ENCODE measurements around the gene INPP4A. TPM values are rescaled to one million over a fixed set of nuclear protein-coding genes. Genes with fewer than 3 reads are reported as not detected.

INPP4A gene
- total and polyA plus RNA-seq, 3 experiments from 2014 or later, result 41.0 to 61.4 (median 46.9) TPM

- no peak overlapping the region for H3K27ac ChIP-seq (ENCODE audit: low read depth, low read length)
- Mint-ChIP-seq H3K36me3 (peaks cover 0 to 7% (median 6%) of the 10 kb centered on the region in 3 donors), H3K27me3 (peaks cover 0 to 2% of the 10 kb centered on the region in 2 donors), H3K9me3 (peaks cover 0 to 2% (median 0%) of the 10 kb centered on the region in 5 donors), H3K4me1 (peaks cover 89 to 98% (median 97%) of the 10 kb centered on the region in 3 donors), H3K27ac (peak overlapping the region; percentile 83 to 98 (median 94)), H3K4me3 (peak overlapping the region; percentile 15 to 85 (median 63))
- no peaks in the 10 kb centered on the region for H3K36me3 ChIP-seq (ENCODE audit: insufficient read depth, low read length)
- ChIA-PET CTCF (interaction anchor here (6.5 kb wide), 1 partner anchor 17 kb away, joined by 48 read pairs; no protein-coding TSS in a partner anchor), POLR2A (interaction anchor here (0.6 kb wide), 1 partner anchor 68 kb away, joined by 5 read pairs; no protein-coding TSS in a partner anchor)
- H3K4me1 ChIP-seq (ENCODE audit: insufficient read depth, low read length), result peaks cover 98% of the 10 kb centered on the region
- DNase-seq, result no peak
- no peaks in the 10 kb centered on the region for H3K27me3 ChIP-seq (ENCODE audit: insufficient read depth, low read length, poor library complexity, severe bottlenecking)
- H3K4me3 ChIP-seq (ENCODE audit: low read length), result peak overlapping the region; percentile 36
- H3K9me3 ChIP-seq (ENCODE audit: low read length), result no peaks in the 10 kb centered on the region
Observed at GRCh38 chr2:98468621-98469236, 24.1 kb downstream of the INPP4A start.

GRCh38 chr2:98469862-98470544 lies 25.3 kb downstream of the INPP4A start:
- Histone ChIP-seq H3K4me3 (ENCODE audit: low read length) (no peak overlapping the region), H3K9me3 (ENCODE audit: low read length) (no peaks in the 10 kb centered on the region), H3K36me3 (ENCODE audit: insufficient read depth, low read length) (no peaks in the 10 kb centered on the region), H3K27me3 (ENCODE audit: insufficient read depth, low read length, poor library complexity, severe bottlenecking) (no peaks in the 10 kb centered on the region), H3K4me1 (ENCODE audit: insufficient read depth, low read length) (peaks cover 98% of the 10 kb centered on the region), H3K27ac (ENCODE audit: low read depth, low read length) (no peak overlapping the region)
- Mint-ChIP-seq H3K4me1 (peaks cover 88 to 98% (median 97%) of the 10 kb centered on the region in 3 donors), H3K9me3 (peaks cover 0 to 2% (median 0%) of the 10 kb centered on the region in 5 donors), H3K4me3 (peak overlapping the region in 6 of 7 donors; percentile 28 to 75 (median 53)), H3K27me3 (peaks cover 0 to 2% of the 10 kb centered on the region in 2 donors), H3K27ac (peak overlapping the region; percentile 78 to 96 (median 94)), H3K36me3 (peaks cover 0 to 8% (median 6%) of the 10 kb centered on the region in 3 donors)
- ChIA-PET POLR2A (no interaction called here), CTCF (interaction anchor here (1.3 to 1.4 kb wide), 2 partner anchors 18 to 23 kb away, joined by 4 to 6 read pairs; no protein-coding TSS in a partner anchor)
- no peak for DNase-seq

GRCh38 chr2:98470851-98471255 lies 26.2 kb downstream of the INPP4A start:
- Histone ChIP-seq H3K9me3 (ENCODE audit: low read length) (no peaks in the 10 kb centered on the region), H3K27ac (ENCODE audit: low read depth, low read length) (no peak overlapping the region), H3K36me3 (ENCODE audit: insufficient read depth, low read length) (no peaks in the 10 kb centered on the region), H3K27me3 (ENCODE audit: insufficient read depth, low read length, poor library complexity, severe bottlenecking) (no peaks in the 10 kb centered on the region), H3K4me3 (ENCODE audit: low read length) (no peak overlapping the region), H3K4me1 (ENCODE audit: insufficient read depth, low read length) (peaks cover 99% of the 10 kb centered on the region)
- ChIA-PET POLR2A (interaction anchor here (1.1 kb wide), 1 partner anchor 9 kb away, joined by 3 read pairs; no protein-coding TSS in a partner anchor), CTCF (interaction anchor here (0.7 to 1.6 kb wide), 4 partner anchors 10 to 24 kb away, joined by 3 to 6 read pairs (median 4); no protein-coding TSS in a partner anchor)
- H3K27ac Mint-ChIP-seq, result peak overlapping the region; percentile 78 to 96 (median 92)
- peaks cover 0 to 9% (median 6%) of the 10 kb centered on the region in 3 donors for H3K36me3 Mint-ChIP-seq
- peaks cover 0 to 2% of the 10 kb centered on the region in 2 donors for H3K27me3 Mint-ChIP-seq
- peaks cover 0 to under 1% (median 0%) of the 10 kb centered on the region in 5 donors for H3K9me3 Mint-ChIP-seq
- H3K4me1 Mint-ChIP-seq, result peaks cover 88 to 98% (median 97%) of the 10 kb centered on the region in 3 donors
- H3K4me3 Mint-ChIP-seq, result peak overlapping the region; percentile 40 to 86 (median 69)
- no peak for DNase-seq

- Histone ChIP-seq H3K36me3 (ENCODE audit: insufficient read depth, low read length) (no peaks in the 10 kb centered on the region), H3K27ac (ENCODE audit: low read depth, low read length) (no peak overlapping the region), H3K27me3 (ENCODE audit: insufficient read depth, low read length, poor library complexity, severe bottlenecking) (no peaks in the 10 kb centered on the region), H3K4me1 (ENCODE audit: insufficient read depth, low read length) (peaks cover 99% of the 10 kb centered on the region), H3K9me3 (ENCODE audit: low read length) (no peaks in the 10 kb centered on the region), H3K4me3 (ENCODE audit: low read length) (no peak overlapping the region)
- ChIA-PET POLR2A (interaction anchor here (1.1 kb wide), 1 partner anchor 8 kb away, joined by 3 read pairs; no protein-coding TSS in a partner anchor), CTCF (interaction anchor here (0.6 to 1.6 kb wide), 7 partner anchors 9 to 25 kb away, joined by 3 to 6 read pairs (median 4); no protein-coding TSS in a partner anchor)
- no peaks in the 10 kb centered on the region for H3K9me3 Mint-ChIP-seq
- peaks cover 0 to 9% (median 6%) of the 10 kb centered on the region in 3 donors for H3K36me3 Mint-ChIP-seq
- H3K4me1 Mint-ChIP-seq, result peaks cover 86 to 98% (median 97%) of the 10 kb centered on the region in 3 donors
- peak overlapping the region; percentile 78 to 96 (median 92) for H3K27ac Mint-ChIP-seq
- no peak for DNase-seq
- H3K4me3 Mint-ChIP-seq, result peak overlapping the region; percentile 40 to 86 (median 78)
- H3K27me3 Mint-ChIP-seq, result peaks cover 0 to 2% of the 10 kb centered on the region in 2 donors
Observed at GRCh38 chr2:98471402-98472131, 26.9 kb downstream of the INPP4A start.

- Histone ChIP-seq H3K9me3 (ENCODE audit: low read length) (no peaks in the 10 kb centered on the region), H3K4me3 (ENCODE audit: low read length) (no peak overlapping the region), H3K27ac (ENCODE audit: low read depth, low read length) (no peak overlapping the region), H3K4me1 (ENCODE audit: insufficient read depth, low read length) (peaks cover 99% of the 10 kb centered on the region), H3K27me3 (ENCODE audit: insufficient read depth, low read length, poor library complexity, severe bottlenecking) (no peaks in the 10 kb centered on the region), H3K36me3 (ENCODE audit: insufficient read depth, low read length) (no peaks in the 10 kb centered on the region)
- DNase-seq, result no peak
- Mint-ChIP-seq H3K9me3 (no peaks in the 10 kb centered on the region), H3K4me1 (peaks cover 86 to 98% (median 97%) of the 10 kb centered on the region in 3 donors), H3K4me3 (peak overlapping the region; percentile 44 to 80 (median 64)), H3K27ac (peak overlapping the region; percentile 78 to 94 (median 92)), H3K36me3 (peaks cover 0 to 12% (median 6%) of the 10 kb centered on the region in 3 donors), H3K27me3 (peaks cover 0 to 2% of the 10 kb centered on the region in 2 donors)
- ChIA-PET CTCF (interaction anchor here (1.0 to 1.6 kb wide), 3 partner anchors 11 to 19 kb away, joined by 3 to 5 read pairs (median 4); no protein-coding TSS in a partner anchor), POLR2A (interaction anchor here (1.2 kb wide), 1 partner anchor 10 kb away, joined by 3 read pairs; no protein-coding TSS in a partner anchor)
Observed at GRCh38 chr2:98472132-98472650, 27.5 kb downstream of the INPP4A start.

GRCh38 chr2:98472961-98473746 lies 28.5 kb downstream of the INPP4A start:
- Histone ChIP-seq H3K36me3 (ENCODE audit: insufficient read depth, low read length) (no peaks in the 10 kb centered on the region), H3K27ac (ENCODE audit: low read depth, low read length) (peak overlapping the region; percentile 3), H3K4me3 (ENCODE audit: low read length) (peak overlapping the region; percentile 25), H3K27me3 (ENCODE audit: insufficient read depth, low read length, poor library complexity, severe bottlenecking) (no peaks in the 10 kb centered on the region), H3K9me3 (ENCODE audit: low read length) (no peaks in the 10 kb centered on the region), H3K4me1 (ENCODE audit: insufficient read depth, low read length) (peaks cover 99% of the 10 kb centered on the region)
- ChIA-PET CTCF (interaction anchor here (1.0 to 1.8 kb wide), 3 partner anchors 9 to 26 kb away, joined by 3 to 4 read pairs (median 3); no protein-coding TSS in a partner anchor), POLR2A (interaction anchor here (1.2 kb wide), 1 partner anchor 9 kb away, joined by 3 read pairs; no protein-coding TSS in a partner anchor)
- Mint-ChIP-seq H3K9me3 (no peaks in the 10 kb centered on the region), H3K27me3 (peaks cover 0 to 2% of the 10 kb centered on the region in 2 donors), H3K36me3 (peaks cover 0 to 18% (median 6%) of the 10 kb centered on the region in 3 donors), H3K4me1 (peaks cover 88 to 98% (median 97%) of the 10 kb centered on the region in 3 donors), H3K4me3 (peak overlapping the region in 6 of 7 donors; percentile 78 to 83 (median 78)), H3K27ac (peak overlapping the region; percentile 78 to 98 (median 92))
- no peak for DNase-seq

Measured in CD8-positive, alpha-beta memory T cell (primary cell).